Neuronal stem cell (in vitro differentiated cells): ENCODE measurements around the gene ZNF175.
"Not testable (repeated sequence)": the region's sequence is repeated elsewhere in the genome, so short reads cannot be mapped to it uniquely, and the experiment has no call there.

Source experiments
- DNase-seq: peaks from one replicate; pipeline ENCODE4 v3.0.0-alpha.2; 2013; ENCODE audit warnings: low spot score
- H2AFZ ChIP-seq: one replicate; pipeline ENCODE4 v1.6.1; 2013; ENCODE audit warnings: mild to moderate bottlenecking, low read length, inconsistent platforms
- H2AK5ac ChIP-seq: 2 replicates; pipeline ENCODE4 v1.6.1; 2013; ENCODE audit warnings: low read depth, mild to moderate bottlenecking, inconsistent platforms, low read length, moderate library complexity, mixed read lengths
- H2BK120ac ChIP-seq: 2 replicates; pipeline ENCODE4 v1.6.1; 2013; ENCODE audit warnings: low read depth, mild to moderate bottlenecking, inconsistent platforms, low read length, moderate library complexity, mixed read lengths
- H2BK12ac ChIP-seq: one replicate; pipeline ENCODE4 v1.6.1; 2013; ENCODE audit warnings: low read length, inconsistent platforms
- H2BK15ac ChIP-seq: 2 replicates; pipeline ENCODE4 v1.6.1; 2013; ENCODE audit warnings: mild to moderate bottlenecking, low read length, inconsistent platforms, mixed read lengths
- H2BK5ac ChIP-seq: one replicate; pipeline ENCODE4 v1.6.1; 2013; ENCODE audit warnings: inconsistent platforms, mild to moderate bottlenecking, low read length, moderate library complexity
- H3K14ac ChIP-seq: one replicate; pipeline ENCODE4 v1.6.1; 2013; ENCODE audit warnings: low read length, inconsistent platforms
- H3K18ac ChIP-seq: 2 replicates; pipeline ENCODE4 v1.6.1; 2013; ENCODE audit warnings: low read length, inconsistent platforms
- H3K23ac ChIP-seq: 2 replicates; pipeline ENCODE4 v1.6.1; 2013; ENCODE audit warnings: low read depth, mild to moderate bottlenecking, mixed read lengths, low read length, inconsistent platforms; ENCODE audit not compliant: poor library complexity
- H3K27ac ChIP-seq: replicated peaks from 3 replicates; pipeline ENCODE4 v1.5.1; 2013; ENCODE audit warnings: low read length, inconsistent platforms
- H3K27me3 ChIP-seq, 3 experiments: 2 replicates each; pipeline ENCODE4 v1.6.1; 2013; ENCODE audit warnings: low read length in 3 of 3, mild to moderate bottlenecking in 2 of 3, inconsistent platforms in 1 of 3, low read depth in 1 of 3, mixed read lengths in 1 of 3, moderate library complexity in 1 of 3; ENCODE audit not compliant: control insufficient read depth in 3 of 3, insufficient read depth in 3 of 3
- H3K36me3 ChIP-seq, 2 donors: replicated peaks in 1 of 2; 2 replicates each; pipeline ENCODE4 v1.6.1; 2013; ENCODE audit warnings: low read length in 2 of 2; ENCODE audit not compliant: control insufficient read depth in 2 of 2, insufficient read depth in 2 of 2
- H3K4ac ChIP-seq: 2 replicates; pipeline ENCODE4 v1.6.1; 2013; ENCODE audit warnings: inconsistent platforms, mild to moderate bottlenecking, low read length, moderate library complexity
- H3K4me1 ChIP-seq, 2 donors: 1 replicate in 1 of 2; 2 replicates in 1 of 2; pipeline ENCODE4 v1.6.1; 2013; ENCODE audit warnings: low read length in 2 of 2, low read depth in 1 of 2; ENCODE audit not compliant: control insufficient read depth in 2 of 2, insufficient read depth in 1 of 2
- H3K4me2 ChIP-seq: one replicate; pipeline ENCODE4 v1.6.1; 2013; ENCODE audit warnings: mild to moderate bottlenecking, low read length, inconsistent platforms; ENCODE audit not compliant: insufficient read depth, poor library complexity, severe bottlenecking
- H3K4me3 ChIP-seq, 2 donors: 2 replicates each; pipeline ENCODE4 v1.5.1; 2013; ENCODE audit warnings: low read length in 2 of 2, mild to moderate bottlenecking in 2 of 2, inconsistent platforms in 1 of 2, moderate library complexity in 1 of 2
- H3K79me1 ChIP-seq: one replicate; pipeline ENCODE4 v1.6.1; 2013; ENCODE audit warnings: low read depth, mild to moderate bottlenecking, inconsistent platforms, low read length, moderate library complexity
- H3K9ac ChIP-seq: one replicate; pipeline ENCODE4 v1.6.1; 2013; ENCODE audit warnings: mild to moderate bottlenecking, low read depth, low read length, inconsistent platforms; ENCODE audit not compliant: poor library complexity
- H3K9me3 ChIP-seq, 2 donors: replicated peaks in 1 of 2; 2 replicates each; pipeline versions ENCODE3 to v1.6.1; 2013; ENCODE audit warnings: low read length in 2 of 2, mild to moderate bottlenecking in 2 of 2, inconsistent platforms in 1 of 2, low read depth in 1 of 2, mixed read lengths in 1 of 2, moderate library complexity in 1 of 2; ENCODE audit not compliant: control insufficient read depth in 2 of 2, insufficient read depth in 1 of 2
- H4K8ac ChIP-seq: one replicate; pipeline ENCODE4 v1.6.1; 2013; ENCODE audit warnings: low read depth, mild to moderate bottlenecking, inconsistent platforms, low read length, moderate library complexity
- H4K91ac ChIP-seq: one replicate; pipeline ENCODE4 v1.6.1; 2013; ENCODE audit warnings: low read length, low read depth, mild to moderate bottlenecking, inconsistent platforms; ENCODE audit not compliant: poor library complexity
- WGBS, 2 donors: extraction: QIAGEN DNeasy Blood & Tissue Kit; methylation state at CpG; one replicate each; pipeline ENCODE4 v1.1.7; 2013; ENCODE audit warnings: missing lambda C conversion rate in 2 of 2, mixed read lengths in 1 of 2; ENCODE audit not compliant: insufficient read length in 2 of 2, insufficient replicate concordance in 1 of 2; ENCODE audit errors: extremely low coverage in 2 of 2; 5-methylcytosine and 5-hydroxymethylcytosine counted together

ZNF175 gene

GRCh38 chr19:51626675-51627074 lies 55.6 kb downstream of the ZNF175 start:
- no peak overlapping the region for H2BK15ac ChIP-seq
- H3K27me3 ChIP-seq, result peaks cover 0 to 34% (median 2%) of the 10 kb centered on the region in 3 experiments

GRCh38 chr19:51627491-51628138 lies 56.5 kb downstream of the ZNF175 start:
- H3K18ac ChIP-seq, result peak overlapping the region; percentile 31
- H2BK12ac ChIP-seq, result no peak overlapping the region
- no peak overlapping the region for H3K23ac ChIP-seq
- no peak overlapping the region for H3K27ac ChIP-seq
- H3K4me1 ChIP-seq, result no peaks in the 10 kb centered on the region
- H3K79me1 ChIP-seq, result peaks cover 3% of the 10 kb centered on the region
- no peak overlapping the region for H4K8ac ChIP-seq
- H3K9ac ChIP-seq, result no peak overlapping the region
- DNase-seq, result no peak
- WGBS, 2 donors, result no CpG with 5 or more reads among the region's 16 CpGs
- H3K4me3 ChIP-seq, result no peak overlapping the region
- H2AK5ac ChIP-seq, result no peak overlapping the region
- peaks cover 0 to 34% (median 2%) of the 10 kb centered on the region in 3 experiments for H3K27me3 ChIP-seq
- H2BK15ac ChIP-seq, result no peak overlapping the region
- H3K4ac ChIP-seq, result no peak overlapping the region
- no peak overlapping the region for H2AFZ ChIP-seq
- no peak overlapping the region for H2BK120ac ChIP-seq
- H2BK5ac ChIP-seq, result no peak overlapping the region
- no peak overlapping the region for H4K91ac ChIP-seq
- H3K14ac ChIP-seq, result no peak overlapping the region
- H3K36me3 ChIP-seq, result no peaks in the 10 kb centered on the region
- H3K4me2 ChIP-seq, result no peak overlapping the region
- peaks cover 0 to 31% of the 10 kb centered on the region in 2 donors for H3K9me3 ChIP-seq

More at GRCh38 chr19:51626675-51627074, 55.6 kb downstream of the ZNF175 start:
- Histone ChIP-seq H3K4me3 (no peak overlapping the region), H3K4me1 (no peaks in the 10 kb centered on the region), H4K8ac (no peak overlapping the region), H2AK5ac (no peak overlapping the region), H3K23ac (no peak overlapping the region), H2BK5ac (no peak overlapping the region), H3K18ac (no peak overlapping the region), H2BK120ac (no peak overlapping the region), H4K91ac (no peak overlapping the region), H3K9me3 (peaks cover 0 to 29% of the 10 kb centered on the region in 2 donors), H3K79me1 (peaks cover 3% of the 10 kb centered on the region), H3K27ac (no peak overlapping the region), H3K4me2 (no peak overlapping the region), H3K14ac (no peak overlapping the region), H2BK12ac (no peak overlapping the region), H3K9ac (no peak overlapping the region), H3K36me3 (no peaks in the 10 kb centered on the region), H2AFZ (no peak overlapping the region), H3K4ac (no peak overlapping the region)
- no peak for DNase-seq
- no CpG with 5 or more reads among the region's 2 CpGs for WGBS, 2 donors

GRCh38 chr19:51628153-51628939 lies 57.3 kb downstream of the ZNF175 start:
- Histone ChIP-seq H3K36me3 (no peaks in the 10 kb centered on the region), H3K14ac (no peak overlapping the region), H2AK5ac (no peak overlapping the region), H3K27me3 (peaks cover 0 to 34% (median 2%) of the 10 kb centered on the region in 3 experiments), H3K4ac (no peak overlapping the region), H2BK5ac (no peak overlapping the region), H2BK12ac (no peak overlapping the region), H3K4me2 (no peak overlapping the region), H3K18ac (no peak overlapping the region), H2BK15ac (no peak overlapping the region), H3K4me3 (peak overlapping the region in 1 of 2 donors; percentile 67), H3K4me1 (no peaks in the 10 kb centered on the region), H3K27ac (no peak overlapping the region), H4K91ac (no peak overlapping the region), H3K9ac (no peak overlapping the region), H2BK120ac (no peak overlapping the region), H3K23ac (peak overlapping the region; percentile 14), H3K79me1 (peaks cover 3% of the 10 kb centered on the region), H2AFZ (no peak overlapping the region), H4K8ac (peak overlapping the region; percentile 83), H3K9me3 (peaks cover 0 to 31% of the 10 kb centered on the region in 2 donors)
- DNase-seq, result no peak
- WGBS, 2 donors, result no CpG with 5 or more reads among the region's 14 CpGs

GRCh38 chr19:51630315-51630714 lies 59.2 kb downstream of the ZNF175 start, which contains the start of gene SIGLEC5:
Gene SIGLEC5, minus strand, starts transcription at chr19:51630401. Its CDS starts 66 bp downstream, at chr19:51630335.
- WGBS, 2 donors, result no CpG with 5 or more reads among the region's 13 CpGs
- H3K23ac ChIP-seq, H3K27ac ChIP-seq, H2BK12ac ChIP-seq, H2BK15ac ChIP-seq, H3K4me2 ChIP-seq, H3K14ac ChIP-seq, DNase-seq, H3K9ac ChIP-seq, H4K91ac ChIP-seq, H3K4me3 ChIP-seq, H3K79me1 ChIP-seq, H4K8ac ChIP-seq, H2AFZ ChIP-seq, H2BK120ac ChIP-seq, H3K18ac ChIP-seq, H3K4me1 ChIP-seq, H2BK5ac ChIP-seq, H2AK5ac ChIP-seq, H3K4ac ChIP-seq, H3K36me3 ChIP-seq: not testable (repeated sequence)
- Histone ChIP-seq H3K27me3 (peaks cover 0 to 34% (median 2%) of the 10 kb centered on the region in 3 experiments), H3K9me3 (peaks cover 0 to 25% of the 10 kb centered on the region in 2 donors)
